H1 (cell line): ENCODE results near the gene MYOG. TPM values are rescaled to one million over a fixed set of nuclear protein-coding genes. Genes with fewer than 3 reads are reported as not detected.

ENCODE experiments used
- CTCF ChIA-PET: fragments of 300-600 bp; sonication (Branson Sonifier 250); formaldehyde crosslinking; loops from one replicate; lab custom pipeline; 2021; ENCODE audit not compliant: partially characterized antibody; lab: Charles Lee
- POLR2A ChIA-PET: fragments of 300-600 bp; sonication (Branson Sonifier 250); formaldehyde crosslinking; loops from one replicate; lab custom pipeline; 2021; ENCODE audit warnings: inconsistent platforms; ENCODE audit not compliant: partially characterized antibody; lab: Charles Lee
- DNase-seq, 2 experiments: peaks; one replicate each; pipeline versions ENCODE4 v3.0.0 to v3.0.0-alpha.2; 2010 to 2022; ENCODE audit warnings: low spot score in 2 of 2, low read depth in 1 of 2, mixed read lengths in 1 of 2
- FAIRE-seq: peaks from 2 replicates; lab custom pipeline; 2011; peaks lifted over from hg19 to GRCh38; lab: Jason Lieb, UNC
- H2AFZ ChIP-seq: 2 replicates; pipeline ENCODE4 v1.8.1; 2012; ENCODE audit warnings: low read length, inconsistent platforms
- H2AK5ac ChIP-seq: 2 replicates; pipeline ENCODE4 v1.6.1; 2013; ENCODE audit warnings: low read depth, low read length
- H2BK120ac ChIP-seq: replicated peaks from 2 replicates; pipeline ENCODE3; 2013; ENCODE audit warnings: low read depth, low read length, inconsistent platforms
- H2BK12ac ChIP-seq: 2 replicates; pipeline ENCODE4 v1.6.1; 2013; ENCODE audit warnings: low read depth, low read length
- H2BK15ac ChIP-seq: 2 replicates; pipeline ENCODE4 v1.6.1; 2013; ENCODE audit warnings: low read length
- H2BK20ac ChIP-seq: 2 replicates; pipeline ENCODE4 v1.6.1; 2013; ENCODE audit warnings: low read length
- H2BK5ac ChIP-seq: 2 replicates; pipeline ENCODE4 v1.6.1; 2013; ENCODE audit warnings: low read depth, low read length
- H3K14ac ChIP-seq: 2 replicates; pipeline ENCODE4 v1.6.1; 2013; ENCODE audit warnings: inconsistent platforms; ENCODE audit not compliant: insufficient read length
- H3K18ac ChIP-seq: 2 replicates; pipeline ENCODE4 v1.6.1; 2013; ENCODE audit warnings: low read length; ENCODE audit errors: extremely low read depth
- H3K23ac ChIP-seq: 2 replicates; pipeline ENCODE4 v1.6.1; 2013; ENCODE audit warnings: inconsistent platforms; ENCODE audit not compliant: insufficient read length
- H3K23me2 ChIP-seq: 2 replicates; pipeline ENCODE4 v1.6.1; 2013; ENCODE audit warnings: low read depth, low read length
- H3K27ac ChIP-seq: 2 replicates; pipeline ENCODE4 v1.6.1; 2011; ENCODE audit warnings: low read depth, low read length, inconsistent platforms
- H3K27me3 ChIP-seq, 4 experiments: replicated peaks in 1 of 4; 1 replicate in 1 of 4; 2 replicates in 3 of 4; pipeline versions ENCODE4 v1.6.1 to v1.8.1; 2011 to 2013; ENCODE audit warnings: low read length in 3 of 4, mild to moderate bottlenecking in 3 of 4, inconsistent platforms in 2 of 4, mixed read lengths in 2 of 4, moderate library complexity in 1 of 4; ENCODE audit not compliant: control insufficient read depth in 3 of 4, insufficient read depth in 3 of 4; ENCODE audit errors: extremely low read depth in 1 of 4
- H3K36me3 ChIP-seq, 4 experiments: 2 replicates each; pipeline versions ENCODE4 v1.6.1 to v1.8.1; 2011 to 2013; ENCODE audit warnings: mild to moderate bottlenecking in 4 of 4, low read length in 3 of 4, moderate library complexity in 2 of 4, control low read depth in 1 of 4, inconsistent platforms in 1 of 4; ENCODE audit not compliant: insufficient read depth in 4 of 4, control insufficient read depth in 2 of 4
- H3K4ac ChIP-seq: replicated peaks from 2 replicates; pipeline ENCODE3; 2013; ENCODE audit warnings: low read length, low read depth, mixed read lengths, inconsistent platforms; ENCODE audit not compliant: insufficient read length
- H3K4me1 ChIP-seq, 4 experiments: replicated peaks in 1 of 4; 1 replicate in 1 of 4; 2 replicates in 3 of 4; pipeline versions ENCODE4 v1.6.1 to v1.8.1; 2011 to 2013; ENCODE audit warnings: low read length in 3 of 4, inconsistent platforms in 2 of 4, mixed read lengths in 1 of 4; ENCODE audit not compliant: insufficient read depth in 4 of 4, control insufficient read depth in 3 of 4
- H3K4me2 ChIP-seq, 2 experiments: 2 replicates each; pipeline versions ENCODE4 v1.6.1 to v1.8.1; 2011 to 2013; ENCODE audit warnings: low read depth in 2 of 2, low read length in 2 of 2, control low read depth in 1 of 2, inconsistent platforms in 1 of 2, mild to moderate bottlenecking in 1 of 2; ENCODE audit not compliant: insufficient read depth in 1 of 2
- H3K4me3 ChIP-seq, 4 experiments: fragments of 200-600, 300-600 bp in 1 of 4; sonication (generic), shearing (Covaris generic), sonication (Bioruptor Twin) in 1 of 4; 2 replicates each; pipeline versions ENCODE4 v1.5.1 to v1.8.1; 2011 to 2016; ENCODE audit warnings: low read length in 4 of 4, low read depth in 3 of 4, control low read depth in 2 of 4, inconsistent platforms in 2 of 4, mild to moderate bottlenecking in 2 of 4, mixed read lengths in 1 of 4, moderate library complexity in 1 of 4; ENCODE audit not compliant: insufficient read depth in 2 of 4; ENCODE audit errors: extremely low read depth in 1 of 4
- H3K56ac ChIP-seq: replicated peaks from 2 replicates; pipeline ENCODE3; 2013; ENCODE audit warnings: low read depth, mild to moderate bottlenecking, mixed read lengths, low read length, inconsistent platforms; ENCODE audit not compliant: insufficient read length
- H3K79me1 ChIP-seq: 2 replicates; pipeline ENCODE4 v1.6.1; 2013; ENCODE audit warnings: low read depth, low read length, control low read depth
- H3K79me2 ChIP-seq, 2 experiments: 2 replicates each; pipeline versions ENCODE4 v1.6.1 to v1.8.1; 2012 to 2013; ENCODE audit warnings: low read length in 2 of 2, mild to moderate bottlenecking in 2 of 2, inconsistent platforms in 1 of 2; ENCODE audit not compliant: insufficient read depth in 2 of 2, control insufficient read depth in 1 of 2
- H3K9ac ChIP-seq, 4 experiments: replicated peaks in 1 of 4; 1 replicate in 1 of 4; 2 replicates in 3 of 4; pipeline versions ENCODE4 v1.6.1 to v1.8.1; 2011 to 2013; ENCODE audit warnings: low read depth in 3 of 4, low read length in 3 of 4, control low read depth in 2 of 4, mild to moderate bottlenecking in 2 of 4, moderate library complexity in 2 of 4, inconsistent platforms in 1 of 4; ENCODE audit errors: extremely low read depth in 1 of 4
- H3K9me3 ChIP-seq, 2 experiments: 2 replicates each; pipeline versions ENCODE4 v1.6.1 to v1.8.1; 2012 to 2013; ENCODE audit warnings: mild to moderate bottlenecking in 2 of 2, moderate library complexity in 2 of 2, control low read depth in 1 of 2, inconsistent platforms in 1 of 2, low read depth in 1 of 2, low read length in 1 of 2, mixed read lengths in 1 of 2; ENCODE audit not compliant: insufficient read depth in 2 of 2
- H4K20me1 ChIP-seq, 2 experiments: replicated peaks in 1 of 2; 2 replicates each; pipeline versions ENCODE3 to v1.8.1; 2011 to 2013; ENCODE audit warnings: inconsistent platforms in 2 of 2, low read length in 2 of 2, mild to moderate bottlenecking in 1 of 2; ENCODE audit not compliant: insufficient read depth in 2 of 2, control insufficient read depth in 1 of 2
- H4K5ac ChIP-seq: 2 replicates; pipeline ENCODE4 v1.6.1; 2013; ENCODE audit warnings: low read length, low read depth, mixed read lengths, inconsistent platforms; ENCODE audit not compliant: insufficient read length
- H4K8ac ChIP-seq: 2 replicates; pipeline ENCODE4 v1.8.0; 2013; ENCODE audit warnings: mild to moderate bottlenecking, moderate library complexity, low read length, inconsistent platforms; ENCODE audit not compliant: insufficient read depth; ENCODE audit errors: extremely low read depth
- H4K91ac ChIP-seq: replicated peaks from 2 replicates; pipeline ENCODE3; 2013; ENCODE audit warnings: low read length, mixed read lengths, inconsistent platforms; ENCODE audit not compliant: insufficient read length
- ATF3 ChIP-seq: IDR thresholded peaks from 2 replicates; pipeline ENCODE4 v1.6.1; 2011; ENCODE audit warnings: low read depth, mild to moderate bottlenecking, low read length; ENCODE audit not compliant: insufficient read depth
- CEBPB ChIP-seq: IDR thresholded peaks from 2 replicates; pipeline ENCODE4 v1.6.1; 2012; ENCODE audit warnings: low read depth, low read length
- FOSL1 ChIP-seq: IDR thresholded peaks from 2 replicates; pipeline ENCODE4 v1.6.1; 2011; ENCODE audit warnings: mild to moderate bottlenecking, low read depth, low read length, moderate library complexity; ENCODE audit not compliant: insufficient read depth
- GABPA ChIP-seq: IDR thresholded peaks from 2 replicates; pipeline ENCODE4 v1.6.1; 2011; ENCODE audit warnings: mild to moderate bottlenecking, low read length, moderate library complexity, borderline replicate concordance; ENCODE audit not compliant: insufficient read depth
- KDM4A ChIP-seq: IDR thresholded peaks from one replicate; pipeline ENCODE4 v1.7.1; 2012; ENCODE audit warnings: low read depth, mild to moderate bottlenecking, moderate library complexity, low read length, inconsistent platforms; ENCODE audit not compliant: severe bottlenecking
- SAP30 ChIP-seq: fragments of 300-600 bp; sonication (generic); IDR thresholded peaks from 2 replicates; pipeline ENCODE4 v1.7.1; 2012; ENCODE audit warnings: low read length, moderate library complexity, mild to moderate bottlenecking, inconsistent platforms; ENCODE audit not compliant: insufficient read depth, insufficient replicate concordance
- SIRT6 ChIP-seq: IDR thresholded peaks from one replicate; pipeline ENCODE4 v1.7.1; 2012; ENCODE audit warnings: low read length, inconsistent platforms
- TBP ChIP-seq: IDR thresholded peaks from 2 replicates; pipeline ENCODE4 v1.6.1; 2011; ENCODE audit warnings: low read depth, low read length, improper control_type of control experiment
- TCF12 ChIP-seq: IDR thresholded peaks from 2 replicates; pipeline ENCODE4 v1.6.1; 2011; ENCODE audit warnings: low read depth, mild to moderate bottlenecking, low read length
- WGBS, 2 experiments: shearing (Covaris generic) in 1 of 2; methylation state at CpG; one replicate each; pipeline versions ENCODE4 v1.1.6 to v1.1.7; 2013 to 2015; ENCODE audit warnings: low lambda C conversion rate in 2 of 2, mixed read lengths in 2 of 2, inconsistent platforms in 1 of 2, low coverage in 1 of 2, missing lambda C conversion rate in 1 of 2; ENCODE audit not compliant: insufficient replicate concordance in 2 of 2, insufficient coverage in 1 of 2, insufficient read length in 1 of 2; ENCODE audit errors: extremely low coverage in 1 of 2, missing lambda C conversion rate in 1 of 2; 5-methylcytosine and 5-hydroxymethylcytosine counted together
- polyA plus RNA-seq, 7 experiments: library from polyadenylated mRNA; depleted of rRNA in 3 of 7; stranded (reverse) in 5 of 7; unstranded in 2 of 7; fragments of >200 nt in 5 of 7; fragments of 200-250 nt in 2 of 7; gene quantifications; 1 replicate in 5 of 7; 2 replicates in 1 of 7; 4 replicates in 1 of 7; pipeline versions ENCODE4 v1.2.1 to v1.2.3, GENCODE V29; 2011 to 2013; ENCODE audit warnings: missing spikeins in 2 of 7, mixed read lengths in 2 of 7
- total RNA-seq: library from RNA; stranded (reverse); fragmentation: NEBNext Ultra II Directional; extraction: Animal tissue kit (Norgen Biotek cat#: 25700); gene quantifications from 2 replicates; pipeline ENCODE4 v1.2.1, GENCODE V29; 2021
- TF ChIP-seq, protein P1 (sequence below): IDR thresholded peaks from 2 replicates; pipeline ENCODE4 v1.6.1; 2012; ENCODE audit warnings: low read length, inconsistent platforms

MYOG gene
- total and polyA plus RNA-seq, 2 of the 8 experiments (the other 6 are each of a cell fraction or from before 2014, with no cell fraction given) = not detected

GRCh38 chr1:203131548-203132200 lies 45.9 kb upstream of the MYOG start:
- Histone ChIP-seq H3K4ac (no peak overlapping the region), H2AFZ (no peak overlapping the region), H3K4me2 (no peak overlapping the region), H3K18ac (no peak overlapping the region), H3K27ac (no peak overlapping the region), H3K14ac (no peak overlapping the region), H4K20me1 (peaks cover 0 to 1% of the 10 kb centered on the region in 2 experiments), H3K4me1 (peaks cover 0 to 26% (median 15%) of the 10 kb centered on the region in 4 experiments; a peak in 6 of 7 replicates), H3K27me3 (peaks cover 5 to 29% (median 16%) of the 10 kb centered on the region in 4 experiments), H3K36me3 (no peaks in the 10 kb centered on the region), H4K8ac (no peak overlapping the region; the same call in 1 of the 2 replicates), H3K23ac (no peak overlapping the region), H3K56ac (no peak overlapping the region), H3K23me2 (peaks cover 2% of the 10 kb centered on the region; the same call in 1 of the 2 replicates), H2BK120ac (no peak overlapping the region), H2AK5ac (no peak overlapping the region), H4K5ac (no peak overlapping the region), H4K91ac (no peak overlapping the region), H2BK12ac (no peak overlapping the region), H3K4me3 (no peak overlapping the region), H2BK5ac (no peak overlapping the region), H2BK15ac (no peak overlapping the region), H3K79me1 (no peaks in the 10 kb centered on the region), H3K79me2 (no peaks in the 10 kb centered on the region), H2BK20ac (no peak overlapping the region), H3K9ac (no peak overlapping the region), H3K9me3 (no peaks in the 10 kb centered on the region)
- ChIA-PET POLR2A (interaction anchor here (1.3 kb wide), 1 partner anchor 11 kb away, joined by 3 read pairs; no protein-coding TSS in a partner anchor), CTCF (interaction anchor here (0.9 to 49.1 kb wide), 11 partner anchors 14 to 136 kb away, joined by 3 to 1071 read pairs (median 28); partner anchors contain the start of genes MYOG and PPFIA4)
- no peak for FAIRE-seq
- WGBS, 2 experiments = 83% methylated on average over 9 of the region's 9 CpGs; no CpG with 5 or more reads in 1 of the 2 experiments
- DNase-seq = no peak
- TF ChIP-seq FOSL1 = no peak
- no peak for TF ChIP-seq SIRT6
- no peak for TF ChIP-seq GABPA
- no peak for TF ChIP-seq TBP
- no peak for TF ChIP-seq CEBPB
- no peak for TF ChIP-seq TCF12
- no peak for TF ChIP-seq KDM4A
- TF ChIP-seq SAP30 = no peak
- TF ChIP-seq ATF3 = no peak
- TF ChIP-seq, protein P1, sequence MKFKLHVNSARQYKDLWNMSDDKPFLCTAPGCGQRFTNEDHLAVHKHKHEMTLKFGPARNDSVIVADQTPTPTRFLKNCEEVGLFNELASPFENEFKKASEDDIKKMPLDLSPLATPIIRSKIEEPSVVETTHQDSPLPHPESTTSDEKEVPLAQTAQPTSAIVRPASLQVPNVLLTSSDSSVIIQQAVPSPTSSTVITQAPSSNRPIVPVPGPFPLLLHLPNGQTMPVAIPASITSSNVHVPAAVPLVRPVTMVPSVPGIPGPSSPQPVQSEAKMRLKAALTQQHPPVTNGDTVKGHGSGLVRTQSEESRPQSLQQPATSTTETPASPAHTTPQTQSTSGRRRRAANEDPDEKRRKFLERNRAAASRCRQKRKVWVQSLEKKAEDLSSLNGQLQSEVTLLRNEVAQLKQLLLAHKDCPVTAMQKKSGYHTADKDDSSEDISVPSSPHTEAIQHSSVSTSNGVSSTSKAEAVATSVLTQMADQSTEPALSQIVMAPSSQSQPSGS = no peak
